Superior temporal gyrus (tissue), 1 donor: ENCODE results near the gene ENAH.

Experiments
- DNase-seq: peaks from one replicate; pipeline ENCODE4 v3.0.0-alpha.2; 2016; ENCODE audit errors: extremely low spot score

Gene ENAH

GRCh38 chr1:225603538-225604354 is 49.2 kb downstream of the ENAH start:
- no peak for DNase-seq

- DNase-seq, result no peak
Measured at GRCh38 chr1:225602590-225603206, 50.2 kb downstream of the ENAH start.

- DNase-seq, result no peak
Measured at GRCh38 chr1:225601902-225602589, 50.9 kb downstream of the ENAH start.

- no peak for DNase-seq
Measured at GRCh38 chr1:225598847-225599246, 54.1 kb downstream of the ENAH start.

- no peak for DNase-seq
Measured at GRCh38 chr1:225597926-225598575, 54.9 kb downstream of the ENAH start.

DNA sequence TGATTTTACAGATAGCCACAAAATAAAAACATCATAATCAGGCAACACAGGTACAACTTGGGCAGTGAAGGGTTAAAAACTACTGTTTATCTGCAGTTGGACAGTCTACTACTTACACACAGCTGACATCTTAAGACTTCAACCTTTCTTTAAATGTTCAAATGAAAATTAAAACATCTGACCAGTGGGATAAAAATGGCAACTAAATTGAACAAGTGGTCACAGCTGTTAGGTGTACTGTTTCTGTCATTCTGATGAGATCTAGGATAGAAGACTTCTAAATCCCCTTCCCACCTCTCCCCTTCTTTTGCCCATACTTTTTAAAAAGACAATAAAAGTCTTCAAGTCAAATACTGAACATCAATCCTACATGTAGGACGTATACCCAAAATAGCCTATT is 56.2 kb downstream of the ENAH start:
- DNase-seq, result no peak

GRCh38 chr1:225595974-225596551 is 56.9 kb downstream of the ENAH start:
- no peak for DNase-seq

DNA sequence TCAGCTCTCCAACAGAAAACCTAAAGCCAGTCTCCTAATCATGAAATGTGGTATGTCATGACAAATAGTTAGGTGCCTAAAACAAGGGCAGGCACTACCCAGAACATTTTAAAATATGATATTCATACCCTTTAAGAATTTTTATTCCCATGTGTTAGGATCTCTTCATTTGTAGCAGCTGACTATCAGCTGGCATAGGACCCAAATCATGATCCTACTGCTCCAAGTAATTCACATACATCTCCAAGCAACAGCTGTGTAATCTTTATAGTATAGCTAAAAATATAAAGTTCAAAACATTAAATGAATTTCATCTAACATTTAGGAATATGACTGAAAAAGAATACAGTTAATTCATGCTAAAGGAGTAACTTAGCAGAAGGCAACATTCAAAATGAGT is 57.5 kb downstream of the ENAH start:
- DNase-seq, result no peak

DNA sequence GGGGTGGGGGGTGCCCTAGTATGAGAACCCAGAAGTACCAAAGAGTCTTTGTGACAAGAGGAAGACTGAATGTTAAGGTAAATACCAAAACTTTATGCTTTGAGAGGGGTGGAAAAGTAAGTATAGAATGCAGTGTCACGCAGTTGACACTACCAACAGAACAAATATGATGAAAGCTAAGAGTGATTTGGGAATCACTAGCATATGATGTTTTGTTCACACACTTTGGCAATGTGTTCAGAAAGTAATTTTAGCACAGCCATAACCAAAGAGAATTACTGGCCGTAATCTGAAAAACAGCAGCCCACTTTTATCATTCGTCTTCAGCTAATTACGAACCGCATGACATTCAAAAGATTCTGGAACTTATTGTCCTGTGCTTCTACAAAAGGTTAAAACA is 59.5 kb downstream of the ENAH start:
- no peak for DNase-seq

DNA sequence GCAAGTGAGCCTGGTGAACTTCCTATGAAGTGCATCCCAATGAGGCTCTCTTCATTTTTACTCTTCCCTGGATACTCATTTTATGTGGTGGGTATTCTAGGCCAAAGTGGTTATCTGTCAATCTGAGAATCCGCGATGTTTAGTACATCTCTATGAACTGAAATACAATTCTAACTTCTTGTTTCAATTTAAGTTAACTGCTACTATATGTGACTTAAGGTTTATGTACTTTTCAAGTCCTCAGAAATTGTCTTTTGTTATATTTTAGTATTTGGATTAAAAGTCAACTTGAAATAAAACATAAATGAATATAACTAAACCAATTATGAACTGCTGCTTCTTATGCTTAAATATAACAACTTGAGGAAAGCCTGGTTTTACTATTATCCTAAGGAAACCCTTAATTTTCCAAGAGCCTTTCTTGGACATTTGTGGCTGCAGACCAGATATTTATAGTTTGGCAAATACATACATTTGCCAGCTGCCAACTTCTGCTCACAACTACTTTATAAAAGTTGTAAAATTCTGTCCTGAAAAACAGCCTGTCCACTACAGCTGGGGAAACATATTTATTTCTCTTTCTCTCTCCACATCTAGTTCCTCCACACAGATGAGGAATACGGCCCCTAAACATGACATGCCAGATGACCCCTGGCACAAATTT is 60.4 kb downstream of the ENAH start:
- no peak for DNase-seq

DNA sequence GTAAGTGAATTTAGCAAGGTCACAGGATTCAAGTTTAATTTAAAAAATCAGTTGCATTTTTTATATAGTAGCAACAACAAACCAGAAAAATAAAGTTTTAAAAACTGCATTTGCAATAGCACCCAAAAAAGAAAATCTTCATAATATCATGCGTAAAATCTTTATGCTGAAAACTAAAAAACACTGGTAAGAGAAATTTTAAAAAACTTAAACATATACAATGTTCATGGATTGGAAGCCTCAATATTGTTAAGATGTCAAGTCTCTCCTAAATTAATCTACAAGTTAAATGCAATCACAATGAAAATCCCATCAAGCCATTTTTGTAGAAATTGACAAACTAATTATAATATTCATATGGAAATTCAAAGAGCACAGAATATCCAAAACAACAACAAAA is 65.6 kb downstream of the ENAH start:
- no peak for DNase-seq

DNA sequence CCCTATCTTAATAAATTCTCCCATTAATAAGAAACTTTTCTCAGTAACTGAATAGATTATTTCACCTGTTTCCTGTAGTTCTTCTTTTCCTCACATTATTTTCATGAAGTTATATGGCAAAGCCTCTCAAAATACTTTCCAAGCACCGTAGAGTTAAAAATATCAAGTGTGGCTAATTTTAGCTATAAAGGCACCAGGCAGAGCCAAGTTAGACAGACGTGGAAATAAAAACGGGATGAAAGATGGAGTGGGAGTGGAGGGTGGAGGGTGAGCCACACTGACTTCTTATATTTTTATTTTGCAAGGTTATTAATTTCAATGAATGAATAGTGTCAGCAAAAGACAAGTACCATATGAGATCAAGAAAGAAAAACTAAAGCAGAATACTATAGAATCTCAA is 71.7 kb downstream of the ENAH start:
- DNase-seq, result no peak

DNA sequence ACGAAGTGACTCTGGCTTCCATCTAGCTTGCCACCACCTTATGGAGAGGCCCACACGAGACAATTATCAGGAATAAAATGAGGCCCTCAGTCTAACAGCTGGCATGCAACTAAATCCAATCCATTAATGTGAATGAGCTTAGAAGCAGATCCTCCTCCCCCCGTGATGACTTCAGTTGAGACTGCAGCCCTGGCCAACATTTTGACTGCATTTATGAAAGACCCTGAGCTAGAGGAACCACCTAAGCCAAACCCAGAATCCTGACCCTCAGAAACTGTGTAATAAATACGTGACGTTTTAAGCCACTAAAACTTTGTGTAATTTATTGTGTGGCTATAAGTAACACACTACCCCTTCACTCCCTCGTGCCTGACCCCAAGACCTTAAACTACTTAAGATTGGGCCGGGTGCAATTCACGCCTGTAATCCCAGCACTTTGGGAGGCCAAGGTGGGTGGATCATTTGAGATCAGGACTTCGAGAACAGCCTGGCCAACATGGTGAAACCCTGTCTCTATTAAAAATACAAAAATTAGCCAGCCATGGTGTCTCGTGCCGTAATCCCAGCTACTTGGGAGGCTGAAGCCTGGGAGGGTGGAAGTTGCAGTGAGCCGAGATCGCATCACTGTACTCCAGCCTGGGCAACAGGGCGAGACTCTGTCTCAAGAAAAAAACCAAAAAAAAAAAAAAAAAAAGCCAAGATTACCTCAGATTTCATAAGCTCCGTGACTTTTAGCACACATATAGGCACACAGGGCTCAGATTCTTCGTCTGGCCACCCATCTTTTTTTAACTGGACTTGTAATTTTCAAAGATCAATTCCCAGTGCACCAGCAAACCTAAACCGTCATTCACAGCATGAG is 72.5 kb downstream of the ENAH start:
- DNase-seq, result no peak

- DNase-seq, result no peak
Measured at GRCh38 chr1:225578251-225578977, 74.5 kb downstream of the ENAH start.

GRCh38 chr1:225577241-225577640 is 75.7 kb downstream of the ENAH start:
- DNase-seq, result no peak

- DNase-seq, result no peak
Measured at GRCh38 chr1:225573216-225573615, 79.7 kb downstream of the ENAH start.

DNA sequence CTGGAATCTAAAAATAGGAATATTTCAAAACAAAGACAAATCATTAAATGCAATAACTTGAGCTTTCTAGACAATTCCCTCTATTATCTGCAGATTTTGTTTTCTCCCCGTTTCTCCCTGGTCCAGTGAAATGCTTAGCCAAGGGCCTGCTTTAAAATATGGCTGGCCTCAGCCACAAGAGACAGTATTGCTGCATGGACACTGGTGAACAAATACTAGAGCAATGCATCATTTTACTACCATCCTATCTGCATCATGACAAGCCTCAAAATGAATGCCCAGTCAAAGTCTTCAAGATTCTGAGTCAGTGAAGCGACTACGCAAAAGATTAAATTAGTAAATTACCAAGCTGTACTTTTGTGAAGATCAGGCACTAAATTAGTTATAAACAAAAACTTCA is 80.5 kb downstream of the ENAH start:
- no peak for DNase-seq

DNA sequence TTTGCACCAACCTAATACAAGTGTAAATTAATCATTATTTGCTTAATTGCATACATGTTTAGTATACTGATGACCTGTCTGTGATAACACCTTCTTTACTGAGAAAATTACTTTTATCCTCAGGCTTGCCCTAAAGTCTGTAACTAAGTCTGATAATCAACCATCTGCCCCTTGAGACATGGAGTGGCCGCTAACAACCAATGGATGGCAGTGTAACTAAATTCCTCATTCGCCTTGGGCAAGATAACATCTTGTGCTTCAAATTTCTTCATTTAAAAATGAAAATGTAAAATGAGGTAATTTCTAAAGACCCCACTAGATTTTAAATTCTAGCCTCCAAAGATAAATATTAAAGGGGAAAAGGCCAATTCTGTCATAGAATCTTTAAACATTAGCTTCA is 85.1 kb downstream of the ENAH start:
- no peak for DNase-seq

DNA sequence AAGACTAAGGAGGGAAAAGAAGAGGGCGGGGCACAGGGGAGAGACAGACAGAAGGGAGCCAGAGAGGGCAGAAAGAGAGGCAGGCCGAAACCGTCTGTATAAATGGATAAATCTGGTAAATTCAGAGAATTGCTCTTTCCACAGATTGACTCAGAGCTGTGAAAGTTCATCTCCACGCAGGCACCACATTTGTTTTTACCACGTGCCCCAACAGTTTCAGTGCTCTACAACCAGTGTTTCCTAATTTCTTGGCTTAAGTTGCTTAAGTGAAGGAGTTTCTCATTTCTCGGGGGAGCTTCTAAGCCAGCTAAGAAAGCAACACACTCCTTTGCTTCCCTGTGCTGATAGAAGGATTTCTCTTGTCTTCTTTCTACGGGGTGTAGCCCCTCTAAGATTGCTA is 87.1 kb downstream of the ENAH start:
- DNase-seq, result no peak

DNA sequence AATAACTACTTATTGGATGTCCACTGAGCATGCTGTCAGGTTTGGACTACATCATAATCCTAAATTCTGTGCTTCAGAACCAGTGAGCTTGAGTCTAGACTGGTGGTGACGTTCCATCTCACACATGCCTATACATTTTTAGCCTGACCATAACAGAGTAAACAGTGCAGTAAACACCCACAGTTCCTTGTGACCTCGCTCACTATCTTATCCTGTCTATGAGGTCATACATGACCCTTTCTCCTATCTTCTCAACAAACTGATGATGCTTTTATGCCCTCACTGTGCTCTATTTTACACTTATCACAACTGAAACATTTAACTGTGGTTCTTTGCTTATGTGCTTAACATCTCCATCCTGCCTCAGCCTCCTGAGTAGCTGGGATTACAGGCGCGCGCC is 91.2 kb downstream of the ENAH start:
- DNase-seq, result no peak
